Measurements from ENCODE around the gene SCG2. TPM values are rescaled to one million over a fixed set of nuclear protein-coding genes. Genes with fewer than 3 reads are reported as not detected.

Gene SCG2
- total RNA-seq, 1 experiment from 2014 or later, result 19.8 TPM

DNA sequence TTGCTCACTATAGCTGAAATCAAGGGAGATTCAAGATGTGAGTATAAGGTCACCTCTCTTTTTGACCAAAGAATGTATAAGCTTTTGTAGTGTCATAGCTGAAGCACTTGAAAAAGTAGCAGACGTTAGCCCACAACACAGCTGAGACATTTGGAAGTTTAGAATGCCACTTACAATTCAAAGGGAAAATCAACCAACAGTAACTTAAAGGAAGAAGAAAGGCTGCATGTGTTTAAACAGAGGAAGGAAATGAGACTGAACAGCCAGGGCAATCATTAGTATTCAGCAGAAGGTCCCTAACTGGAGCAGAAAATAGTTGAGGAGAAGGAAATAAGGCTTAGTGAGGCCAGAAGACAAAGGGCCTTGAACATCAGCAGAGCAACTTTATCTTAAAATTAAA lies 23.5 kb upstream of the SCG2 start:
- POLR2A ChIA-PET, result no interaction called here
- Histone ChIP-seq H3K4me3 (replicated peaks in 1 of 2; ENCODE audit: low read depth in 1 of 2, low read length in 2 of 2) (no peak overlapping the region), H3K9me3 (ENCODE audit: control insufficient read depth in 1 of 2, insufficient read depth in 1 of 2, low read depth in 1 of 2, low read length in 2 of 2) (no peaks in the 10 kb centered on the region), H3K9me2 (ENCODE audit: insufficient read depth) (no peaks in the 10 kb centered on the region), H3K4me1 (ENCODE audit: control insufficient read depth in 1 of 2, insufficient read depth in 2 of 2, low read length in 2 of 2) (peaks cover 4 to 22% of the 10 kb centered on the region in 2 experiments; a peak in 3 of 4 replicates), H3K27me3 (ENCODE audit: insufficient read depth, low read length) (no peaks in the 10 kb centered on the region), H2AFZ (ENCODE audit: low read depth, low read length, poor library complexity, severe bottlenecking) (no peak overlapping the region), H3K9ac (ENCODE audit: low read length) (no peak overlapping the region), H3K36me3 (ENCODE audit: control insufficient read depth in 1 of 2, insufficient read depth in 2 of 2, low read length in 2 of 2) (no peaks in the 10 kb centered on the region), H4K20me1 (ENCODE audit: insufficient read depth) (no peaks in the 10 kb centered on the region), H3K79me2 (ENCODE audit: insufficient read depth, low read length) (no peaks in the 10 kb centered on the region), H3K4me2 (ENCODE audit: low read length) (no peak overlapping the region), H3K27ac (ENCODE audit: low read depth, low read length) (no peak overlapping the region)
- no peak for ATAC-seq
- RAD21 ChIA-PET (ENCODE audit: low non-redundant PET in 1 of 2, low total read pairs in 2 of 2, uncharacterized antibody in 2 of 2, unreplicated experiment in 2 of 2), result no interaction called here
- CTCF ChIA-PET, result no interaction called here
- no peak for TF ChIP-seq SIN3A (IDR thresholded peaks at IDR 0.05; ENCODE audit: low read depth)
- no peak for TF ChIP-seq CBX3 (IDR thresholded peaks at IDR 0.05; ENCODE audit: low read depth)
- TF ChIP-seq, protein P1, sequence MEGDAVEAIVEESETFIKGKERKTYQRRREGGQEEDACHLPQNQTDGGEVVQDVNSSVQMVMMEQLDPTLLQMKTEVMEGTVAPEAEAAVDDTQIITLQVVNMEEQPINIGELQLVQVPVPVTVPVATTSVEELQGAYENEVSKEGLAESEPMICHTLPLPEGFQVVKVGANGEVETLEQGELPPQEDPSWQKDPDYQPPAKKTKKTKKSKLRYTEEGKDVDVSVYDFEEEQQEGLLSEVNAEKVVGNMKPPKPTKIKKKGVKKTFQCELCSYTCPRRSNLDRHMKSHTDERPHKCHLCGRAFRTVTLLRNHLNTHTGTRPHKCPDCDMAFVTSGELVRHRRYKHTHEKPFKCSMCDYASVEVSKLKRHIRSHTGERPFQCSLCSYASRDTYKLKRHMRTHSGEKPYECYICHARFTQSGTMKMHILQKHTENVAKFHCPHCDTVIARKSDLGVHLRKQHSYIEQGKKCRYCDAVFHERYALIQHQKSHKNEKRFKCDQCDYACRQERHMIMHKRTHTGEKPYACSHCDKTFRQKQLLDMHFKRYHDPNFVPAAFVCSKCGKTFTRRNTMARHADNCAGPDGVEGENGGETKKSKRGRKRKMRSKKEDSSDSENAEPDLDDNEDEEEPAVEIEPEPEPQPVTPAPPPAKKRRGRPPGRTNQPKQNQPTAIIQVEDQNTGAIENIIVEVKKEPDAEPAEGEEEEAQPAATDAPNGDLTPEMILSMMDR (IDR thresholded peaks at IDR 0.05 in 2 of 3, conservative IDR thresholded peaks at IDR 0.05 in 1 of 3; ENCODE audit: borderline replicate concordance in 1 of 3, insufficient read depth in 1 of 3, low read depth in 2 of 3, low read length in 2 of 3), result no peak
- TF ChIP-seq EZH2 (IDR thresholded peaks at IDR 0.05), result no peak
- no peak for TF ChIP-seq ZNF274 (IDR thresholded peaks at IDR 0.05; ENCODE audit: low read depth, low read length)
- no TSS peak for BruUV-seq (replicated peaks)
- DNase-seq (ENCODE audit: low read depth, low spot score), result no peak
- intact Hi-C loops (cut with micrococcal nuclease), result no loop called here

DNA sequence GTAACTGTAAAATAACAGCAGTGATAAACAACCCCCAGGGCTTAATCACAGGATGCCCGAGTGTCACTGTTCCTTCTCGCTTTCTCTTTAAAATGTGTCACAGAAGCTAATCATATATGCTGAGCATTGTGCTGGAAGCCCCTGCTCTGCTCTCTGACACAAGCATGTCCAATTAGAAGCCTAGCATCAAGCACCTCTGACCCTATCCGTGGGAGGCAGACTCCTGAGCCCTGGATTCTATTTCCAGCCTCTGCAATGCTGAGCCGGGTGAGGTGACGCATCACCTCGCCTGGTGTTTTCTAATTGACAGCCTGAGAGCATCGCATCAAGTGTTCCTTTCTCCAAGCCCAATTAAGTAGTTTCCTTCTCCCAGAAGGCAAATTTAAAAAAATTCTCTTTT lies 19.7 kb upstream of the SCG2 start:
- H3K79me2 ChIP-seq (ENCODE audit: insufficient read depth, low read length), result no peaks in the 10 kb centered on the region
- H3K4me1 ChIP-seq (ENCODE audit: control insufficient read depth in 1 of 2, insufficient read depth in 2 of 2, low read length in 2 of 2), result peaks cover 31 to 54% of the 10 kb centered on the region in 2 experiments
- H3K4me3 ChIP-seq (replicated peaks in 1 of 2; ENCODE audit: low read depth in 1 of 2, low read length in 2 of 2), result no peak overlapping the region
- TF ChIP-seq ZNF274 (IDR thresholded peaks at IDR 0.05; ENCODE audit: low read depth, low read length) (no peak), JUND (IDR thresholded peaks at IDR 0.05) (no peak), FOSL1 (IDR thresholded peaks at IDR 0.05; ENCODE audit: low read depth) (no peak), ZFX (IDR thresholded peaks at IDR 0.05) (no peak), POLR2A (IDR thresholded peaks at IDR 0.05; ENCODE audit: borderline replicate concordance, extremely low read depth, insufficient read depth, insufficient read length) (no peak), SIN3A (IDR thresholded peaks at IDR 0.05; ENCODE audit: low read depth) (no peak), RAD21 (IDR thresholded peaks at IDR 0.05; ENCODE audit: low read depth) (no peak)
- TF ChIP-seq, protein P2, sequence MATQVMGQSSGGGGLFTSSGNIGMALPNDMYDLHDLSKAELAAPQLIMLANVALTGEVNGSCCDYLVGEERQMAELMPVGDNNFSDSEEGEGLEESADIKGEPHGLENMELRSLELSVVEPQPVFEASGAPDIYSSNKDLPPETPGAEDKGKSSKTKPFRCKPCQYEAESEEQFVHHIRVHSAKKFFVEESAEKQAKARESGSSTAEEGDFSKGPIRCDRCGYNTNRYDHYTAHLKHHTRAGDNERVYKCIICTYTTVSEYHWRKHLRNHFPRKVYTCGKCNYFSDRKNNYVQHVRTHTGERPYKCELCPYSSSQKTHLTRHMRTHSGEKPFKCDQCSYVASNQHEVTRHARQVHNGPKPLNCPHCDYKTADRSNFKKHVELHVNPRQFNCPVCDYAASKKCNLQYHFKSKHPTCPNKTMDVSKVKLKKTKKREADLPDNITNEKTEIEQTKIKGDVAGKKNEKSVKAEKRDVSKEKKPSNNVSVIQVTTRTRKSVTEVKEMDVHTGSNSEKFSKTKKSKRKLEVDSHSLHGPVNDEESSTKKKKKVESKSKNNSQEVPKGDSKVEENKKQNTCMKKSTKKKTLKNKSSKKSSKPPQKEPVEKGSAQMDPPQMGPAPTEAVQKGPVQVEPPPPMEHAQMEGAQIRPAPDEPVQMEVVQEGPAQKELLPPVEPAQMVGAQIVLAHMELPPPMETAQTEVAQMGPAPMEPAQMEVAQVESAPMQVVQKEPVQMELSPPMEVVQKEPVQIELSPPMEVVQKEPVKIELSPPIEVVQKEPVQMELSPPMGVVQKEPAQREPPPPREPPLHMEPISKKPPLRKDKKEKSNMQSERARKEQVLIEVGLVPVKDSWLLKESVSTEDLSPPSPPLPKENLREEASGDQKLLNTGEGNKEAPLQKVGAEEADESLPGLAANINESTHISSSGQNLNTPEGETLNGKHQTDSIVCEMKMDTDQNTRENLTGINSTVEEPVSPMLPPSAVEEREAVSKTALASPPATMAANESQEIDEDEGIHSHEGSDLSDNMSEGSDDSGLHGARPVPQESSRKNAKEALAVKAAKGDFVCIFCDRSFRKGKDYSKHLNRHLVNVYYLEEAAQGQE (IDR thresholded peaks at IDR 0.05; ENCODE audit: low read depth), result no peak
- no TSS peak for BruUV-seq (replicated peaks)
- no peak for ATAC-seq
- H3K27ac ChIP-seq (ENCODE audit: low read depth, low read length), result no peak overlapping the region
- H3K9ac ChIP-seq (ENCODE audit: low read length), result no peak overlapping the region
- H2AFZ ChIP-seq (ENCODE audit: low read depth, low read length, poor library complexity, severe bottlenecking), result no peak overlapping the region
- RAD21 ChIA-PET (ENCODE audit: low non-redundant PET in 1 of 2, low total read pairs in 2 of 2, uncharacterized antibody in 2 of 2, unreplicated experiment in 2 of 2), result no interaction called here
- POLR2A ChIA-PET, result no interaction called here
- H3K27me3 ChIP-seq (ENCODE audit: insufficient read depth, low read length), result no peaks in the 10 kb centered on the region
- no peaks in the 10 kb centered on the region for H3K36me3 ChIP-seq (ENCODE audit: control insufficient read depth in 1 of 2, insufficient read depth in 2 of 2, low read length in 2 of 2)
- no peak for DNase-seq (ENCODE audit: low read depth, low spot score)
- no peaks in the 10 kb centered on the region for H3K9me3 ChIP-seq (ENCODE audit: control insufficient read depth in 1 of 2, insufficient read depth in 1 of 2, low read depth in 1 of 2, low read length in 2 of 2)
- no peaks in the 10 kb centered on the region for H3K9me2 ChIP-seq (ENCODE audit: insufficient read depth)
- 0 out of 2 replicates have a peak overlapping the region, but pooled peaks have one; percentile 3 for H3K4me2 ChIP-seq (ENCODE audit: low read length)
- CTCF ChIA-PET, result no interaction called here
- intact Hi-C loops (cut with micrococcal nuclease), result no loop called here
- H4K20me1 ChIP-seq (ENCODE audit: insufficient read depth), result no peaks in the 10 kb centered on the region
